Measurements from ENCODE around the gene PAN2. TPM values are rescaled to one million over a fixed set of nuclear protein-coding genes. Genes with fewer than 3 reads are reported as not detected.
"Not testable (repeated sequence)": the region's sequence is repeated elsewhere in the genome, so short reads cannot be mapped to it uniquely, and the experiment has no call there.

PAN2 gene
- total RNA-seq, 1 donor from 2014 or later, result 15.4 TPM

DNA sequence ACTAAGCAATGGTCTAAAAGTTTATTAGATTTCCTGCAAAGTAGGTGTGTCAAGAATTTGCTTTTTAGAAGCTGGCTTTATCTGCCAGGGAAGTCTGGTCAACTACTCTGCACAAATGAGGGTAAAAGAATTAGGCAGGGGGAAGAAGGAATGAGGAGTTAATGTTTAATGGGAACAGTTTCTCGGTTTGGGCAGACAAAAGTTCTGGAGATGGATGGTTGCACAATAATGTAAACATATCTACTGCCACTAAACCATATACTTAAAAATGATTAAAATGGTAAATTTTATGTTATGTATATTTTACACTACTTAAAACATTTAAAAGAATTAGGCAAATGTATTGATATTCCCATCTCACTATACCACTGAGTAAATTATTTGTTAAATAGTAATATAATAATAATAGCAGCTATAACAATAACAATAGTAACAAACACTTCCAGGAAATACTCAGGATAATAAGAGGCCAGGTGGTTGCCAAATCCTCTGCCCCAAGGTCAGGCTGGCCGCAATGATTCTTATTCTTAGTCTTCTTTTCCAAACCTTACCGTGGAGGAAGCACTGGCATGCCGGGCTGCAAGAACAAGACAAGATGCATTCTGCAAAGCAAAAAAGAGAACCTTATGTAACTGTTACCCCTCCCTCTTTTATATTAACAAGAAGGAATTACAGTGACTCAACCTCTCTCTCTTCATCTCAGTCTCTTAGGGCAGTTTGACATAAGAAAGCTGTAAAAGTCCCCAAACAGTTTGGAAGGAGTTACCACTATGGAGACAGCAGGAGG, 47.6 kb downstream of the PAN2 start:
- no peak overlapping the region for H3K27ac ChIP-seq (ENCODE audit: low read depth, low read length)
- peaks cover 13% of the 10 kb centered on the region for H3K36me3 Mint-ChIP-seq (ENCODE audit: low read depth, unreplicated experiment)

DNA sequence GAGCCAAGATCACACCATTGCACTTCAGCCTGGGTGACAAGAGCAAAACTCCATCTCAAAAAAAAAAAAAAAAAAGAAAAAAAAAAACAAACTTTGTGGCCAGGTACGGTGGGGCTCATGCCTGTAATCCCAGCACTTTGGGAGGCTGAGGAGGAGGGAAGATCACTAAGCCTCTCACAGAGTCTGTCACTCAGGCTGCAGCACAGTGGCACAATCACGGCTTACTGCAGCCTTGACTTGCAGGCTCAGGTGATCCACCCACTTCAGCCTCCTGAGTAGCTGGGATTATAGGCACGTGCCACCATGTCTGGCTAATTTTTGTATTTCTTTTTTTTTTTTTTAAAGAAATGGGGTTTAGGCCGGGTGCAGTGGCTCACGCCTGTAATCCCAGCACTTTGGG, 49.5 kb downstream of the PAN2 start:
- H3K27ac ChIP-seq (ENCODE audit: low read depth, low read length); H3K9ac ChIP-seq (ENCODE audit: low read length); H2AFZ ChIP-seq (ENCODE audit: low read depth, low read length); H3K4me2 ChIP-seq (ENCODE audit: low read length); H3K9me3 Mint-ChIP-seq (ENCODE audit: unreplicated experiment); H3K27me3 Mint-ChIP-seq (ENCODE audit: low read depth, unreplicated experiment); DNase-seq (ENCODE audit: low read depth); H3K27ac Mint-ChIP-seq (ENCODE audit: unreplicated experiment); H3K27me3 ChIP-seq (ENCODE audit: insufficient read depth, low read length); H3K4me3 Mint-ChIP-seq (ENCODE audit: unreplicated experiment); H3K4me3 ChIP-seq (ENCODE audit: insufficient read depth, low read depth, low read length); H3K4me1 ChIP-seq (ENCODE audit: insufficient read depth, low read length); H3K4me1 Mint-ChIP-seq (ENCODE audit: low read depth, unreplicated experiment); H3K9me3 ChIP-seq (ENCODE audit: insufficient read depth, low read depth, low read length); FAIRE-seq: not testable (repeated sequence)
- peaks cover 50% of the 10 kb centered on the region for H3K36me3 ChIP-seq (ENCODE audit: insufficient read depth, low read length)
- H3K36me3 Mint-ChIP-seq (ENCODE audit: low read depth, unreplicated experiment), result peaks cover 19% of the 10 kb centered on the region
- H3K79me2 ChIP-seq (ENCODE audit: insufficient read depth, low read length), result peaks cover 19% of the 10 kb centered on the region
- peaks cover 31% of the 10 kb centered on the region for H4K20me1 ChIP-seq (ENCODE audit: insufficient read depth, low read length)

More for the DNA sequence above, 47.6 kb downstream of the PAN2 start:
- no peaks in the 10 kb centered on the region for H3K4me1 Mint-ChIP-seq (ENCODE audit: low read depth, unreplicated experiment)
- peaks cover 42% of the 10 kb centered on the region for H4K20me1 ChIP-seq (ENCODE audit: insufficient read depth, low read length)
- H3K27me3 ChIP-seq (ENCODE audit: insufficient read depth, low read length), result no peaks in the 10 kb centered on the region
- H3K36me3 ChIP-seq (ENCODE audit: insufficient read depth, low read length), result peaks cover 47% of the 10 kb centered on the region
- H3K9me3 Mint-ChIP-seq (ENCODE audit: unreplicated experiment), result no peaks in the 10 kb centered on the region
- FAIRE-seq (no peak), DNase-seq (ENCODE audit: low read depth) (no peak)
- H2AFZ ChIP-seq (ENCODE audit: low read depth, low read length), result no peak overlapping the region
- H3K27me3 Mint-ChIP-seq (ENCODE audit: low read depth, unreplicated experiment), result no peaks in the 10 kb centered on the region
- no peak overlapping the region for H3K4me3 ChIP-seq (ENCODE audit: insufficient read depth, low read depth, low read length)
- H3K4me2 ChIP-seq (ENCODE audit: low read length), result no peak overlapping the region
- H3K4me3 Mint-ChIP-seq (ENCODE audit: unreplicated experiment), result no peak overlapping the region
- no peaks in the 10 kb centered on the region for H3K9me3 ChIP-seq (ENCODE audit: insufficient read depth, low read depth, low read length)
- H3K4me1 ChIP-seq (ENCODE audit: insufficient read depth, low read length), result no peaks in the 10 kb centered on the region
- TF ChIP-seq CTCF (IDR thresholded peaks at IDR 0.05; ENCODE audit: insufficient read depth, low read depth, low read length) (no peak), EZH2 (IDR thresholded peaks at IDR 0.05; ENCODE audit: insufficient read depth, low read length) (no peak)
- peaks cover 36% of the 10 kb centered on the region for H3K79me2 ChIP-seq (ENCODE audit: insufficient read depth, low read length)
- H3K27ac Mint-ChIP-seq (ENCODE audit: unreplicated experiment), result no peak overlapping the region
- H3K9ac ChIP-seq (ENCODE audit: low read length), result no peak overlapping the region

DNA sequence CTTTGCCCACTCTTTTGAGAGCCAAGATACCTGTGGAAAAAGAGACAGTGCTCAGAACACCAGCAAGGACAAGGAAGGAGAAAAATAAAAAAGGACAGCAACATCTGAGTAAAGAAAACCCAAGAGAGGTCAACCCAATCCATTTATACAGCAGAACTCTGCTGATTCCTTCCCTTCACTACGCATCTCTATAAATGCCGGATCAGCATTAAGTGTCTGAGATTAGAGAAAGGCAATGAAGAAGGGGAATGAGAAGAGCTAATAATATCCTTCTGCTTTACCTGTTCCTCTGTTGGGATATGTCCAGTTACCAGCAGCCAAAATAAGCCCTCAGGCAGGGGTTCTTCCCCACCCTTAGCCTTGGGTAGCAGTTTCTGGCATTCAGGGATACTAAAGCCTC, 51.2 kb downstream of the PAN2 start:
- H3K9me3 ChIP-seq (ENCODE audit: insufficient read depth, low read depth, low read length), result no peaks in the 10 kb centered on the region
- FAIRE-seq (no peak), DNase-seq (ENCODE audit: low read depth) (no peak)
- no peak overlapping the region for H3K9ac ChIP-seq (ENCODE audit: low read length)
- no peak overlapping the region for H3K27ac ChIP-seq (ENCODE audit: low read depth, low read length)
- H3K79me2 ChIP-seq (ENCODE audit: insufficient read depth, low read length), result peaks cover 4% of the 10 kb centered on the region
- peaks cover 45% of the 10 kb centered on the region for H3K36me3 ChIP-seq (ENCODE audit: insufficient read depth, low read length)
- Mint-ChIP-seq H3K27me3 (ENCODE audit: low read depth, unreplicated experiment) (no peaks in the 10 kb centered on the region), H3K36me3 (ENCODE audit: low read depth, unreplicated experiment) (peaks cover 22% of the 10 kb centered on the region), H3K4me3 (ENCODE audit: unreplicated experiment) (no peak overlapping the region), H3K4me1 (ENCODE audit: low read depth, unreplicated experiment) (no peaks in the 10 kb centered on the region), H3K9me3 (ENCODE audit: unreplicated experiment) (no peaks in the 10 kb centered on the region), H3K27ac (ENCODE audit: unreplicated experiment) (peak overlapping the region; percentile 62)
- TF ChIP-seq EZH2 (IDR thresholded peaks at IDR 0.05; ENCODE audit: insufficient read depth, low read length) (no peak), CTCF (IDR thresholded peaks at IDR 0.05; ENCODE audit: insufficient read depth, low read depth, low read length) (no peak)
- H3K4me1 ChIP-seq (ENCODE audit: insufficient read depth, low read length), result no peaks in the 10 kb centered on the region
- no peaks in the 10 kb centered on the region for H3K27me3 ChIP-seq (ENCODE audit: insufficient read depth, low read length)
- H3K4me2 ChIP-seq (ENCODE audit: low read length), result no peak overlapping the region
- no peak overlapping the region for H3K4me3 ChIP-seq (ENCODE audit: insufficient read depth, low read depth, low read length)
- H4K20me1 ChIP-seq (ENCODE audit: insufficient read depth, low read length), result peaks cover 16% of the 10 kb centered on the region
- no peak overlapping the region for H2AFZ ChIP-seq (ENCODE audit: low read depth, low read length)
